T-helper 2 cell treated with Interferon-gamma antibody and Interleukin-4, amounts not matched to agents 5 μg/mL and 100 μg/mL, for 36 hours (primary cell): ENCODE measurements around the gene ZDHHC7.

Source experiments
- DNase-seq: peaks from one replicate; pipeline ENCODE4 v3.0.0; 2021; ENCODE audit warnings: low spot score
- H3K27ac Mint-ChIP-seq: one replicate; pipeline ENCODE4 v1.8.0; 2021; ENCODE audit warnings: mild to moderate bottlenecking, mixed read lengths
- H3K27me3 Mint-ChIP-seq: one replicate; pipeline ENCODE4 v1.8.0; 2021; ENCODE audit warnings: low read depth, mixed read lengths
- H3K36me3 Mint-ChIP-seq: one replicate; pipeline ENCODE4 v1.8.0; 2021; ENCODE audit warnings: low read depth, mixed read lengths
- H3K4me1 Mint-ChIP-seq: one replicate; pipeline ENCODE4 v1.8.0; 2021; ENCODE audit warnings: low read depth, mixed read lengths
- H3K4me3 Mint-ChIP-seq: one replicate; pipeline ENCODE4 v1.8.0; 2022; ENCODE audit warnings: mild to moderate bottlenecking, moderate library complexity, mixed read lengths
- H3K9me3 Mint-ChIP-seq: one replicate; pipeline ENCODE4 v1.8.0; 2021; ENCODE audit warnings: mixed read lengths

Gene ZDHHC7

GRCh38 chr16:85003725-85004586, 7.4 kb downstream of the ZDHHC7 start:
- Mint-ChIP-seq H3K27ac (peak overlapping the region; percentile 4), H3K4me3 (no peak overlapping the region), H3K4me1 (peaks cover 28% of the 10 kb centered on the region)

GRCh38 chr16:85003076-85003475, 8.3 kb downstream of the ZDHHC7 start:
- H3K27ac Mint-ChIP-seq: no peak overlapping the region
- H3K4me1 Mint-ChIP-seq: peaks cover 28% of the 10 kb centered on the region
- H3K27me3 Mint-ChIP-seq: no peaks in the 10 kb centered on the region
- no peak for DNase-seq
- H3K9me3 Mint-ChIP-seq: no peaks in the 10 kb centered on the region
- peaks cover 10% of the 10 kb centered on the region for H3K36me3 Mint-ChIP-seq
- H3K4me3 Mint-ChIP-seq: peak overlapping the region; percentile 28

More at GRCh38 chr16:85003725-85004586, 7.4 kb downstream of the ZDHHC7 start:
- Mint-ChIP-seq H3K27me3 (no peaks in the 10 kb centered on the region), H3K9me3 (no peaks in the 10 kb centered on the region), H3K36me3 (peaks cover 8% of the 10 kb centered on the region)
- DNase-seq: no peak

GRCh38 chr16:85002608-85003007, 8.7 kb downstream of the ZDHHC7 start:
- no peaks in the 10 kb centered on the region for H3K9me3 Mint-ChIP-seq

GRCh38 chr16:85002099-85002541, 9.2 kb downstream of the ZDHHC7 start:
- no peak overlapping the region for H3K27ac Mint-ChIP-seq
- H3K27me3 Mint-ChIP-seq: no peaks in the 10 kb centered on the region
- DNase-seq: no peak
- no peaks in the 10 kb centered on the region for H3K9me3 Mint-ChIP-seq
- H3K36me3 Mint-ChIP-seq: peaks cover 7% of the 10 kb centered on the region
- H3K4me3 Mint-ChIP-seq: peak overlapping the region; percentile 28
- H3K4me1 Mint-ChIP-seq: peaks cover 24% of the 10 kb centered on the region

More at GRCh38 chr16:85002608-85003007, 8.7 kb downstream of the ZDHHC7 start:
- Mint-ChIP-seq H3K27ac (peak overlapping the region; percentile 3), H3K36me3 (peaks cover 10% of the 10 kb centered on the region), H3K27me3 (no peaks in the 10 kb centered on the region), H3K4me3 (peak overlapping the region; percentile 28), H3K4me1 (peaks cover 27% of the 10 kb centered on the region)
- DNase-seq: no peak

- DNase-seq: no peak
- Mint-ChIP-seq H3K27ac (no peak overlapping the region), H3K9me3 (no peaks in the 10 kb centered on the region), H3K4me3 (no peak overlapping the region), H3K36me3 (peaks cover 14% of the 10 kb centered on the region), H3K4me1 (peaks cover 22% of the 10 kb centered on the region), H3K27me3 (no peaks in the 10 kb centered on the region)
Observed at GRCh38 chr16:84999857-85000480, 11.4 kb downstream of the ZDHHC7 start.

GRCh38 chr16:84999200-84999599, 12.1 kb downstream of the ZDHHC7 start:
- DNase-seq: no peak
- H3K9me3 Mint-ChIP-seq: no peaks in the 10 kb centered on the region
- H3K27me3 Mint-ChIP-seq: no peaks in the 10 kb centered on the region
- H3K27ac Mint-ChIP-seq: no peak overlapping the region
- H3K4me3 Mint-ChIP-seq: no peak overlapping the region
- H3K4me1 Mint-ChIP-seq: peaks cover 16% of the 10 kb centered on the region
- H3K36me3 Mint-ChIP-seq: peaks cover 19% of the 10 kb centered on the region

GRCh38 chr16:84996365-84996764, 15.0 kb downstream of the ZDHHC7 start:
- H3K9me3 Mint-ChIP-seq: no peaks in the 10 kb centered on the region
- no peak overlapping the region for H3K4me3 Mint-ChIP-seq
- peaks cover 4% of the 10 kb centered on the region for H3K4me1 Mint-ChIP-seq
- no peaks in the 10 kb centered on the region for H3K27me3 Mint-ChIP-seq
- peaks cover 19% of the 10 kb centered on the region for H3K36me3 Mint-ChIP-seq
- no peak overlapping the region for H3K27ac Mint-ChIP-seq
- DNase-seq: no peak

GRCh38 chr16:84995663-84996062, 15.7 kb downstream of the ZDHHC7 start:
- Mint-ChIP-seq H3K27me3 (no peaks in the 10 kb centered on the region), H3K4me1 (peaks cover 4% of the 10 kb centered on the region), H3K27ac (no peak overlapping the region), H3K4me3 (no peak overlapping the region), H3K36me3 (peaks cover 19% of the 10 kb centered on the region), H3K9me3 (no peaks in the 10 kb centered on the region)
- no peak for DNase-seq

- no peak for DNase-seq
- H3K27ac Mint-ChIP-seq: no peak overlapping the region
Observed at GRCh38 chr16:84993926-84994325, 17.4 kb downstream of the ZDHHC7 start.

GRCh38 chr16:84992717-84993075, 18.6 kb downstream of the ZDHHC7 start:
- Mint-ChIP-seq H3K9me3 (no peaks in the 10 kb centered on the region), H3K36me3 (peaks cover 31% of the 10 kb centered on the region), H3K4me1 (no peaks in the 10 kb centered on the region), H3K4me3 (no peak overlapping the region), H3K27ac (no peak overlapping the region), H3K27me3 (no peaks in the 10 kb centered on the region)
- no peak for DNase-seq

More at GRCh38 chr16:84993926-84994325, 17.4 kb downstream of the ZDHHC7 start:
- Mint-ChIP-seq H3K9me3 (no peaks in the 10 kb centered on the region), H3K36me3 (peaks cover 28% of the 10 kb centered on the region), H3K4me1 (no peaks in the 10 kb centered on the region), H3K27me3 (no peaks in the 10 kb centered on the region), H3K4me3 (no peak overlapping the region)

- H3K4me3 Mint-ChIP-seq: no peak overlapping the region
- H3K36me3 Mint-ChIP-seq: peaks cover 45% of the 10 kb centered on the region
- no peak for DNase-seq
- no peaks in the 10 kb centered on the region for H3K27me3 Mint-ChIP-seq
- peaks cover 3% of the 10 kb centered on the region for H3K4me1 Mint-ChIP-seq
- no peaks in the 10 kb centered on the region for H3K9me3 Mint-ChIP-seq
- H3K27ac Mint-ChIP-seq: no peak overlapping the region
Observed at GRCh38 chr16:84990782-84991181, 20.6 kb downstream of the ZDHHC7 start.

- Mint-ChIP-seq H3K27ac (no peak overlapping the region), H3K9me3 (no peaks in the 10 kb centered on the region), H3K4me1 (peaks cover 6% of the 10 kb centered on the region), H3K36me3 (peaks cover 39% of the 10 kb centered on the region), H3K4me3 (no peak overlapping the region), H3K27me3 (no peaks in the 10 kb centered on the region)
- DNase-seq: no peak
Observed at GRCh38 chr16:84989749-84990620, 21.4 kb downstream of the ZDHHC7 start.

- H3K36me3 Mint-ChIP-seq: peaks cover 34% of the 10 kb centered on the region
- no peak overlapping the region for H3K4me3 Mint-ChIP-seq
- H3K4me1 Mint-ChIP-seq: peaks cover 6% of the 10 kb centered on the region
- H3K9me3 Mint-ChIP-seq: no peaks in the 10 kb centered on the region
- no peaks in the 10 kb centered on the region for H3K27me3 Mint-ChIP-seq
- no peak for DNase-seq
- no peak overlapping the region for H3K27ac Mint-ChIP-seq
Observed at GRCh38 chr16:84988328-84989080, 22.8 kb downstream of the ZDHHC7 start.
